ENCODE measurements around the gene RPL31.

DNA sequence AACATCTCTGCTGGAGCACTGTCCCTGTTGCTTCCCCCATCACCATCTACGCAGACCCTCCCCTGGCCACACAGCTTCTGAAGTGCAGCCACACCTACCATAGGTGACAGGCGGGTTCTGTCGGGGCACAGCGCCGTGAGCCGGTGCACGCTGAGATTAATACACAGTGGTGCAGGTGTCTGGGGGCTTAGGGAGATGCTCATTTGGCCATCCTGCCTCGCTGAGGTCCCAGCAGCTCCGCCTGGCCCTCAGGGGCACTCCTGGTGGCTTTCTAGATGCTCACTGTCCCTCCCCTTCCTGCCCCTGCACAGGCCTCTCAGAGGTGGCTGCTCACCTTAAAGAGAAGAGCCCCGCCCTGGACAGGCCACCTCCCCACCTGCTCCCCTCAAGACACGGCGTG, 18.9 kb upstream of the RPL31 start:
- no peak for TF ChIP-seq CTCF (IDR thresholded peaks at IDR 0.05)
- no peak for TF ChIP-seq POLR2A (IDR thresholded peaks at IDR 0.05)
